RWPE1 (cell line): Measurements from ENCODE around the gene ZCCHC14.

ENCODE experiments used
- CTCF ChIA-PET: fragments of 350-600 bp; sonication (Branson Sonifier 250); formaldehyde crosslinking; extraction: SDS; loops from one replicate; lab custom pipeline; 2021; lab: Yijun Ruan, JAX
- POLR2A ChIA-PET: fragments of 400-600 bp; formaldehyde crosslinking; extraction: SDS; loops from one replicate; lab custom pipeline; 2020; ENCODE audit warnings: antibody characterized with exemption; ENCODE audit not compliant: low non-redundant PET; lab: Yijun Ruan, JAX
- DNase-seq: peaks from one replicate; pipeline ENCODE4 v3.0.0; 2012; ENCODE audit warnings: low spot score
- H3K27ac ChIP-seq: fragments of 450-650 bp; 2 replicates; pipeline ENCODE4 v1.5.1; 2017
- TF ChIP-seq, protein P1 (sequence below): fragments of 450-650 bp; conservative IDR thresholded peaks from 2 replicates; pipeline ENCODE4 v1.5.1; 2017; ENCODE audit warnings: low read depth, mild to moderate bottlenecking

ZCCHC14 gene

DNA sequence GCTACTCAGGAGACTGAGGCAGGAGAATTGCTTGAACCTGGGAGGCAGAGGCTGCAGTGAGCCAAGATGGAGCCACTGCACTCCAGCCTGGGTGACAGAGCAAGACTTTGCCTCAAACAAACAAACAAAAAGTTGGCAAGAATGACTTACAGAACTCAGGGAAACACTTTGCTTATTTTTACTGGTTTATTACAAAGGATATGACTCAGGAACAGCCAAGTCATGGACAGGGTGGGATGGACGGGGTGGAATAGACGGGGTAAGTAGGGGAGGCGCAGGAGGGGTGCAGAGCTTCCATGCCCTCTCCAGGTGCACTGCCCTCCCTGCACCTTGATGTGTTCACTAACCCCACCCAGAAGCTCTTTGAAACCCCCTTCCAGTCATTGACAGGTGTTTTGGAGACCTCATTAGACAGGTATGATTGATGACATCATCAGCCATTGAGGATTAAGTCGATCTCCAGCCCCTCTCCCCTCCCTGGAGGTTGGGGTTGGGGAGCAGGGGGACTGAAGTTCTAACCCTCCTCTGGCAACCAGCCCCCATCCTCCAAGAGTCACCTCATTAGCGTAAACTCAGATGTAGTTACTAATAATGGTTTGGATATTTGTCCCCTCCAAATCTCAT, 41.3 kb upstream of the ZCCHC14 start:
- ChIA-PET CTCF (no interaction called here), POLR2A (no interaction called here)
- no peak for DNase-seq
- H3K27ac ChIP-seq, result no peak overlapping the region
- TF ChIP-seq, protein P1, sequence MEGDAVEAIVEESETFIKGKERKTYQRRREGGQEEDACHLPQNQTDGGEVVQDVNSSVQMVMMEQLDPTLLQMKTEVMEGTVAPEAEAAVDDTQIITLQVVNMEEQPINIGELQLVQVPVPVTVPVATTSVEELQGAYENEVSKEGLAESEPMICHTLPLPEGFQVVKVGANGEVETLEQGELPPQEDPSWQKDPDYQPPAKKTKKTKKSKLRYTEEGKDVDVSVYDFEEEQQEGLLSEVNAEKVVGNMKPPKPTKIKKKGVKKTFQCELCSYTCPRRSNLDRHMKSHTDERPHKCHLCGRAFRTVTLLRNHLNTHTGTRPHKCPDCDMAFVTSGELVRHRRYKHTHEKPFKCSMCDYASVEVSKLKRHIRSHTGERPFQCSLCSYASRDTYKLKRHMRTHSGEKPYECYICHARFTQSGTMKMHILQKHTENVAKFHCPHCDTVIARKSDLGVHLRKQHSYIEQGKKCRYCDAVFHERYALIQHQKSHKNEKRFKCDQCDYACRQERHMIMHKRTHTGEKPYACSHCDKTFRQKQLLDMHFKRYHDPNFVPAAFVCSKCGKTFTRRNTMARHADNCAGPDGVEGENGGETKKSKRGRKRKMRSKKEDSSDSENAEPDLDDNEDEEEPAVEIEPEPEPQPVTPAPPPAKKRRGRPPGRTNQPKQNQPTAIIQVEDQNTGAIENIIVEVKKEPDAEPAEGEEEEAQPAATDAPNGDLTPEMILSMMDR, result no peak

- no peak for DNase-seq
- H3K27ac ChIP-seq, result no peak overlapping the region
- POLR2A ChIA-PET, result no interaction called here
- CTCF ChIA-PET, result no interaction called here
- TF ChIP-seq, protein P1, result no peak
Measured at GRCh38 chr16:87533061-87533460, 40.2 kb upstream of the ZCCHC14 start.

DNA sequence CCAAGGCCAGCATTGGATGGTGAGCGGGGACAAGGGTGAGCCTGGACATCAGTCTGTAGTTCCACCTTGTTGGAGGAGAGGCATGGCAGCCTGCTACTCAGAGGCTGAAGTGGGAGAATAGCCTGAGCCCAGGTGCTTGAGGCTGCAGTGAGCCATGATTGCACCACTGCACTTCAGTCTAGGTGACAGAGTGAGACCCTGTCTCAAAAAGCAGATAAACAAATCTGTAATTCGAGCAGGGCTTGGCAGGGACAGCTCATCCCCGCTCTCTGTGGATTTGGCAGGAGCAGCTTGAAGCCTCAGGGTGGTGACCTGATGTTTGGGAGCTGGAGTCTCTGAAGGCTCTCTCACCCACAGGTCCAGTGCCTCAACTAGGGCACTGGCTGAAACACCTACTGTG, 38.6 kb upstream of the ZCCHC14 start:
- no peak overlapping the region for H3K27ac ChIP-seq
- DNase-seq, result no peak
- TF ChIP-seq, protein P1, result no peak
- ChIA-PET POLR2A (no interaction called here), CTCF (no interaction called here)

- DNase-seq, result no peak
- POLR2A ChIA-PET, result no interaction called here
- H3K27ac ChIP-seq, result no peak overlapping the region
- TF ChIP-seq, protein P1, result no peak
- CTCF ChIA-PET, result interaction anchor here (0.6 kb wide), 2 partner anchors 30 to 125 kb away, joined by 3 to 4 read pairs; no protein-coding TSS in a partner anchor
Measured at GRCh38 chr16:87528690-87529579, 36.1 kb upstream of the ZCCHC14 start.

GRCh38 chr16:87527055-87527724, 34.4 kb upstream of the ZCCHC14 start:
- DNase-seq, result no peak
- H3K27ac ChIP-seq, result no peak overlapping the region
- ChIA-PET POLR2A (no interaction called here), CTCF (no interaction called here)
- TF ChIP-seq, protein P1, result no peak

DNA sequence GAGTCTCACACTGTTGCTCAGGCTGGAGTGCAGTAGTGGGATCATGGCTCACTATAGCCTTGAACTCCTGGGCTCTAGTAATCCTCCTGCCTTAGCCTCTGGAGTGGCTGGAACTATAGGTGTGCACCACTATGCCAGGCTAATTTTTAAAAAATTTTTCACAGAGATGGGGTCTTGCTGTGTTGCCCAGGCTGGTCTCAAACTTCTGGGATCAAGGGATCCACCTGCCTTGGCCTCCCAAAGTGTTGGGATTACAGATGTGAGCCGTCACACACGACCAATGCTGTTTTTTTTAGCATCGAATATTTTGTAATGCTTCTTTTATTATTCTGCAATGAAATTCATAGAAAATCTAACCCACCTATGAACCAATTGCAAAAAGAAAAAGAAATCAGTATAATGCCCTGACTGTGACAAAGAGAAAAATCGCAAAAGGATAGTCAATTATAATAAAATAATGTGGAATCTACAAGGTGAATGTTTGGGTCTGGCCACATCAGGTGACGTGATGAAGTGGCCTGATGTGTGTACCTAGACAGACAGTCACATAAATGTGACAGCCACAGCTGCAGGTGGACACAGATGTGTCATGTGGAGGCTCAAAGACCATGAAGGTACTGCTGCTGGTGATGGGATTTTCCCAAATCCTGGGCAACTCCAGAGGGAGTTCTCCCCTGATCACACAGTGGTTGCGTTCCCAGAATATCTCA, 33.6 kb upstream of the ZCCHC14 start:
- ChIA-PET POLR2A (no interaction called here), CTCF (no interaction called here)
- no peak for DNase-seq
- TF ChIP-seq, protein P1, result no peak
- H3K27ac ChIP-seq, result no peak overlapping the region
